Activated CD8-positive, alpha-beta T cell treated with anti-CD3 and anti-CD28 coated beads for 36 hours (primary cell): ENCODE results near the gene MTIF2. TPM values are rescaled to one million over a fixed set of nuclear protein-coding genes. Genes with fewer than 3 reads are reported as not detected.
"Not testable (repeated sequence)": the region's sequence is repeated elsewhere in the genome, so short reads cannot be mapped to it uniquely, and the experiment has no call there.

ENCODE experiments used
- ATAC-seq: fragments of 200-7000 bp; cut with Tn5 transposase; one replicate; pipeline ENCODE4 v1.10.0; 2021; ENCODE audit warnings: mild to moderate bottlenecking, moderate library complexity
- CTCF ChIA-PET: fragments of 350-600 bp; sonication (Branson Sonifier 250); formaldehyde crosslinking; loops from one replicate; lab custom pipeline; 2021; ENCODE audit warnings: antibody characterized with exemption; lab: Charles Lee
- POLR2A ChIA-PET: fragments of 350-600 bp; sonication (Branson Sonifier 250); formaldehyde crosslinking; loops from one replicate; lab custom pipeline; 2021; ENCODE audit warnings: antibody characterized with exemption; lab: Charles Lee
- DNase-seq: peaks from one replicate; pipeline ENCODE4 v3.0.0-alpha.2; 2020
- H3K27ac Mint-ChIP-seq: one replicate; pipeline ENCODE4 v1.8.0; 2021; ENCODE audit warnings: mild to moderate bottlenecking, mixed read lengths
- H3K27me3 Mint-ChIP-seq: one replicate; pipeline ENCODE4 v1.8.0; 2021; ENCODE audit warnings: mixed read lengths
- H3K36me3 Mint-ChIP-seq: one replicate; pipeline ENCODE4 v1.8.0; 2021; ENCODE audit warnings: low read depth, mixed read lengths
- H3K4me1 Mint-ChIP-seq: one replicate; pipeline ENCODE4 v1.8.0; 2021; ENCODE audit warnings: low read depth, mixed read lengths
- H3K4me3 Mint-ChIP-seq: one replicate; pipeline ENCODE4 v1.8.0; 2021; ENCODE audit warnings: mild to moderate bottlenecking, moderate library complexity, mixed read lengths
- H3K9me3 Mint-ChIP-seq: one replicate; pipeline ENCODE4 v1.8.0; 2021; ENCODE audit warnings: mixed read lengths
- intact Hi-C: fragments of 100-400 bp; cut with micrococcal nuclease; formaldehyde crosslinking; loops from one replicate; pipeline ENCODE4 v1.10.0; 2022
- total RNA-seq, 2 experiments: library from RNA; stranded (reverse); gene quantifications; one replicate each; pipeline ENCODE4 v1.2.3, GENCODE V29; 2021
- TF ChIP-seq, protein P1 (sequence below): fragments of 200-600 bp; IDR thresholded peaks from one replicate; pipeline ENCODE4 v1.8.0; 2022; ENCODE audit warnings: antibody characterized with exemption, mild to moderate bottlenecking

Gene MTIF2
- total RNA-seq, 2 experiments from 2014 or later: 50.5 to 51.1 TPM

DNA sequence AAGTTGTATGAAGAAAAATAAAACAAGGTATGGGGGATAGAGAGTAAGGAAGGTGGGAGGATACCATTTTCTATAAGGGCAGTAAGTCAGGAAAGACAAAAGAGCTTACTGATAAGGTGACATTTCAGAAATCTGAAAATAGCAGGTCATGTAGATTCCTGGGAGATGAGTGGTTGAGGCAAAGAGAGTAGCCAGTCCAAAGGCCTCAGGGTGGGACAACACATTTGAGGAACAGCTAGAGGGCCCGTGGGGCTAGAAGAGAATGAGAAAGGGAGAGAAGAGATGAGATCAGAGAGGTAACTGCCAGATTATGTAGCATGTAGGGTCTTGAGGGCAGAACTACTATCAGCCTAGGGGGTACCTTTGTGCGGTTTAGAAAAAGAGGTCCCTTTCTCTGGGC is 39.8 kb downstream of the MTIF2 start:
- Mint-ChIP-seq H3K4me1 (peaks cover 34% of the 10 kb centered on the region), H3K27me3 (no peaks in the 10 kb centered on the region), H3K4me3 (no peak overlapping the region), H3K36me3 (peaks cover 47% of the 10 kb centered on the region), H3K27ac (peak overlapping the region; percentile 6), H3K9me3 (no peaks in the 10 kb centered on the region)
- POLR2A ChIA-PET: interaction anchor here (2.9 kb wide), 1 partner anchor 41 kb away, joined by 7 read pairs; the partner anchor contains the start of gene MTIF2
- CTCF ChIA-PET: no interaction called here
- TF ChIP-seq, protein P1, sequence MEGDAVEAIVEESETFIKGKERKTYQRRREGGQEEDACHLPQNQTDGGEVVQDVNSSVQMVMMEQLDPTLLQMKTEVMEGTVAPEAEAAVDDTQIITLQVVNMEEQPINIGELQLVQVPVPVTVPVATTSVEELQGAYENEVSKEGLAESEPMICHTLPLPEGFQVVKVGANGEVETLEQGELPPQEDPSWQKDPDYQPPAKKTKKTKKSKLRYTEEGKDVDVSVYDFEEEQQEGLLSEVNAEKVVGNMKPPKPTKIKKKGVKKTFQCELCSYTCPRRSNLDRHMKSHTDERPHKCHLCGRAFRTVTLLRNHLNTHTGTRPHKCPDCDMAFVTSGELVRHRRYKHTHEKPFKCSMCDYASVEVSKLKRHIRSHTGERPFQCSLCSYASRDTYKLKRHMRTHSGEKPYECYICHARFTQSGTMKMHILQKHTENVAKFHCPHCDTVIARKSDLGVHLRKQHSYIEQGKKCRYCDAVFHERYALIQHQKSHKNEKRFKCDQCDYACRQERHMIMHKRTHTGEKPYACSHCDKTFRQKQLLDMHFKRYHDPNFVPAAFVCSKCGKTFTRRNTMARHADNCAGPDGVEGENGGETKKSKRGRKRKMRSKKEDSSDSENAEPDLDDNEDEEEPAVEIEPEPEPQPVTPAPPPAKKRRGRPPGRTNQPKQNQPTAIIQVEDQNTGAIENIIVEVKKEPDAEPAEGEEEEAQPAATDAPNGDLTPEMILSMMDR: no peak
- ATAC-seq (no peak), DNase-seq (no peak)
- intact Hi-C loops: loop anchor here (10.0 kb wide), 2 partner anchors 214 to 654 kb away; no protein-coding TSS in a partner anchor

DNA sequence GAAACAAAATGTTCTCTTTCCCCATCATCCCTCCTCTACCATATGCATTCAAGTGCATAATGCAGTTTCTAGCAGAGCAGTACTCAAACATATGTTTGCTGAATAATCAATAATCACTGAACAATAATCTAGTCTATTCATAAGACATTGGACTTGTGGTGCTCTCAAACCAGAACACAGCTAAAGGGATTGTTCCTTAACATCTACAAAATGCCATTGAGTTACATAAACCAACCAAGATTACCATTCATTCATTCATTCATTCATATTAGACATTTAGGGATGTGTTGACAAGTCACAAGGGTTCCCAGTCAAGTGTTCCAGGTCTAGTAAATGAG is 40.8 kb downstream of the MTIF2 start:
- ChIA-PET POLR2A (interaction anchor here (0.8 to 2.9 kb wide), 2 partner anchors 42 to 222 kb away, joined by 3 to 7 read pairs; partner anchors contain the start of gene MTIF2), CTCF (no interaction called here)
- peaks cover 37% of the 10 kb centered on the region for H3K36me3 Mint-ChIP-seq
- ATAC-seq (no peak), DNase-seq (no peak)
- TF ChIP-seq, protein P1: no peak
- H3K4me1 Mint-ChIP-seq: peaks cover 29% of the 10 kb centered on the region
- H3K27ac Mint-ChIP-seq: peak overlapping the region; percentile 81
- no peaks in the 10 kb centered on the region for H3K27me3 Mint-ChIP-seq
- no peaks in the 10 kb centered on the region for H3K9me3 Mint-ChIP-seq
- peak overlapping the region; percentile 11 for H3K4me3 Mint-ChIP-seq
- intact Hi-C loops: loop anchor here (10.0 kb wide), 2 partner anchors 213 to 653 kb away; no protein-coding TSS in a partner anchor

DNA sequence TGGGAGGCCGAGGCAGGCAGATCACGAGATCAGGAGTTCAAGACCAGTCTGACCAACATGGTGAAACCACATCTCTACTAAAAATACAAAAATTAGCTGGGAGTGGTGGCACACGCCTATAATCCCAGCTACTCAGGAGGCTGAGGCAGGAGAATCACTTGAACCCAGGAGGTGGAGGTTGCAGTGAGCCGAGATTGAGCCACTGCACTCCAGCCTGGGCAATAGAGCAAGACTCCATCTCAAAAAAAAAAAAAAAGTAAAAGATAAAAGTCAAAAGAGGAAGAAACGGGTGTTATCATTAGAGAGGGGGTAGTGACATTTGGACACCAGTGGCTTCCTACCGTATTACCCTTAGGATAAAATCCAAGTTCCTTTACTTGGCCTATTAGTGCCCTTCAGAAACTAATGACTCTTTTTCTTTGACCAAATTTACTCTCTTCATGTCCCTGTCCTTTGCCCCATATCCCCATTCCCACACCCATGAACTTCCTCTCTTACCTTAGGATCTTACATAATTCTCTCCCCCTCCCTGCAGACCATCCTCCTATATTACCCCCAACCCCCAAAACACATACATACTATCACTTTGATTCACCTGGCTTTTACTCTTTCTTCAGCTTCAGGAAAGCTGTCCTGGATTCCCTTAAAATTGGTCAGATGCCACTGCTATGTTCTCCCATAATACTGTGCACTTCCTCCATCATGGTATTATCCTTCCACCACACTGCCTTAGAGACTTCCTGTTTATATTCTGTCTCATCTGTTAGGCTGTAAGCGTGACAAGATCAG is 41.4 kb downstream of the MTIF2 start:
- Mint-ChIP-seq H3K36me3 (peaks cover 32% of the 10 kb centered on the region), H3K27ac (peak overlapping the region; percentile 81), H3K4me3 (peak overlapping the region; percentile 11), H3K4me1 (peaks cover 32% of the 10 kb centered on the region)
- POLR2A ChIA-PET: interaction anchor here (0.8 to 2.9 kb wide), 2 partner anchors 42 to 221 kb away, joined by 3 to 7 read pairs; partner anchors contain the start of gene MTIF2
- CTCF ChIA-PET, H3K27me3 Mint-ChIP-seq, ATAC-seq, H3K9me3 Mint-ChIP-seq, DNase-seq: not testable (repeated sequence)
- intact Hi-C loops: loop anchor here (10.0 kb wide), 2 partner anchors 213 to 653 kb away; no protein-coding TSS in a partner anchor

DNA sequence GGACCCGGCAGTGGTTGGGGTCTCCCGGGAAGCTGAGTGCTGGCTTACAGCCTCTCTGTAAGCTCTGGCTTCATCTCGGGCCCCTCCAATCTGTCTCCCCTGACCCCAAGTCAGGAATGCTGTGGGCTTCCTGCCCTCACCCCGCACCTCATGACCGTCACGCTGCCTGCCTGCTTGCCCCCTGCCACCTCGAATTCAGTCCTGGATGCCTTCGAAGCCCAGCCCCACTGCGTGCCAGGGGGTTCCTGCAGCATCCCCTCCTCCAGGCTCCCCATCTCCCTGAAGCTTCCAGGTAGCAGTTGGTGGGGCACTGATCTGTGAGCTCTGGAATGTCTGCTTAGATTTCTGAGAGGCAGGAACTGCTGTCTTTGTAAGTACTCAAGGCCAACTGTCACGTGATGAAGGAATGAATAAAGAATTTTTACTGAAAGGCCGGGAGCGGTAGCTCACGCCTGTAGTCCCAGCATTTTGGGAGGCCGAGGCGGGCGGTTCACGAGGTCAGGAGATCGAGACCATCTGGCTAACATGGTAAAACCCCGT is 43.5 kb downstream of the MTIF2 start:
- peaks cover 41% of the 10 kb centered on the region for H3K4me1 Mint-ChIP-seq
- no peak overlapping the region for H3K4me3 Mint-ChIP-seq
- H3K27ac Mint-ChIP-seq: no peak overlapping the region
- no peaks in the 10 kb centered on the region for H3K27me3 Mint-ChIP-seq
- peaks cover 28% of the 10 kb centered on the region for H3K36me3 Mint-ChIP-seq
- no peaks in the 10 kb centered on the region for H3K9me3 Mint-ChIP-seq
- intact Hi-C loops: loop anchor here (10.0 kb wide), 2 partner anchors 211 to 651 kb away; no protein-coding TSS in a partner anchor
- TF ChIP-seq, protein P1: no peak
- no peak for ATAC-seq
- ChIA-PET CTCF (interaction anchor here (1.5 kb wide), 1 partner anchor 50 kb away, joined by 4 read pairs; no protein-coding TSS in a partner anchor), POLR2A (interaction anchor here (0.8 kb wide), 1 partner anchor 13 kb away, joined by 4 read pairs; no protein-coding TSS in a partner anchor)
- DNase-seq: no peak

DNA sequence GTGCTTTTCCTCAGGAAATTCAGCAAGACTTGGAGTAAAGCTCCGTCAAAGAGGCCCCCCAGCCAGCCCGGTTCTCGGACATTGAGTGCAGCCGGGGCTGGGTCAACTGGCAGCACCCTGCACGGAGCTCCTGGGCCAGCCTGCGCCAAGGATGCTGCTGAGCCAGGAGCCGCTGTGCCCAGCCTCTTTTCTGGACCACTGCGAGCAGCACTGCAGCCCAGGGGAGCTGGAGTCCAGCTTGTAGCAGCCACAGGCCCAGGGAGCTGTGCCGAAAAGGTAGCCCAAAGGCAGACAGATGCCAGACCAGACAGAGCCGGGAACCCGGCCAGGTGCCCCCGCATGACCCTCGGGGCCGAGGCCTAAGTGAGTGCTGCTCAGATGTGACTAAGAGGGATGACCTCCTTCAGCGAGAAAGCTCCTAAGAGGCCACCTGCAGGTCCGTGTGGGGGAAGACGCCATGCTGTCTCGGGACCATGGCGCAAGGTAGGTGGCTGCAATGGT is 44.2 kb downstream of the MTIF2 start:
- peaks cover 39% of the 10 kb centered on the region for H3K4me1 Mint-ChIP-seq
- POLR2A ChIA-PET: interaction anchor here (0.6 to 2.6 kb wide), 4 partner anchors 8 to 23 kb away, joined by 3 to 13 read pairs (median 4); partner anchors contain the start of genes CLHC1 and RPS27A
- DNase-seq (no peak), ATAC-seq (no peak)
- peaks cover 22% of the 10 kb centered on the region for H3K36me3 Mint-ChIP-seq
- H3K4me3 Mint-ChIP-seq: no peak overlapping the region
- no peaks in the 10 kb centered on the region for H3K27me3 Mint-ChIP-seq
- intact Hi-C loops: loop anchor here (10.0 kb wide), 2 partner anchors 210 to 650 kb away; no protein-coding TSS in a partner anchor
- CTCF ChIA-PET: interaction anchor here (1.5 kb wide), 1 partner anchor 49 kb away, joined by 4 read pairs; no protein-coding TSS in a partner anchor
- TF ChIP-seq, protein P1: no peak
- no peaks in the 10 kb centered on the region for H3K9me3 Mint-ChIP-seq
- H3K27ac Mint-ChIP-seq: no peak overlapping the region
